Choroid plexus epithelial cell (primary cell): Measurements from ENCODE around the gene NCKAP1.

ENCODE experiments used
- DNase-seq: peaks from one replicate; pipeline ENCODE4 v3.0.0-alpha.2; 2010; ENCODE audit warnings: low read depth
- H3K4me3 ChIP-seq: 2 replicates; pipeline ENCODE4 v1.5.1; 2011; ENCODE audit warnings: low read depth, mild to moderate bottlenecking, control low read depth, low read length, moderate library complexity
- CTCF ChIP-seq: conservative IDR thresholded peaks from 2 replicates; pipeline ENCODE4 v1.5.1; 2011; ENCODE audit warnings: low read depth, mild to moderate bottlenecking, control low read depth, inconsistent platforms, low read length, moderate library complexity

Gene NCKAP1

GRCh38 chr2:182912518-182912915 is 125.7 kb downstream of the NCKAP1 start:
- DNase-seq: no peak
- H3K4me3 ChIP-seq: no peak overlapping the region
- no peak for TF ChIP-seq CTCF

DNA sequence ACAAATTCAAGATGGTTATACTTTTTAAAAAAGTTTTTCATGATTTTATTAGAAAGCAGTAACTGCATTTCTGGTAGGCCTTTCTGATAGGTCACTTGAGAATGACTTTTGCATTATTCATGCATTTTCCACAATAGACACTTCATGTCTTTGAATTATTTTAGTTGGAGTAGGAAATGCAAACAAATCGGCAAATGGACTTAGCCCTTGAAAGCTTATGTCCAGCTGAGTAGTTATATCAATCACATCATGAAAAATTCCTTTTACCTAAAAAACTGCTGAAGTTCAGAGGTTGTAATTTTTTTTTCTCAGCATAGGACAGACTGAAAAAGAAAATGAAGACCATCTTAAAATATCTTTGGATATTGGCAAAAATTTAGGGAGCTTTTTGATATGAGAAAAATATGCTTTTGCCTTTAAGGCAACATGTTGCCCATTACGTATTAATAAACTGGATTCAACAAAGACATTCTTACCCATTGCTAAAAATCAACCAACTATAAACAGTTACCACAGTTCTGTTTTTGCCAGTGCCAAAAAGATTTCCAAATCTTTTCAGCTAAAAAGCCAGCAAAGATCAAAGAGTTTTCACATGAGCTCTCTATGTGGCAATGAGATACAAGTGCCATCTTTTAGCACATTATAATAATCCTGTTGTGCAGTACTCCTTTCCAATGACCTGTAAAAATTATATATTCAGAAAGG is 126.3 kb downstream of the NCKAP1 start:
- DNase-seq: no peak
- no peak for TF ChIP-seq CTCF
- H3K4me3 ChIP-seq: no peak overlapping the region

- H3K4me3 ChIP-seq: no peak overlapping the region
- DNase-seq: no peak
- no peak for TF ChIP-seq CTCF
These were observed 127.3 kb downstream of the NCKAP1 start for GRCh38 chr2:182910965-182911364.

DNA sequence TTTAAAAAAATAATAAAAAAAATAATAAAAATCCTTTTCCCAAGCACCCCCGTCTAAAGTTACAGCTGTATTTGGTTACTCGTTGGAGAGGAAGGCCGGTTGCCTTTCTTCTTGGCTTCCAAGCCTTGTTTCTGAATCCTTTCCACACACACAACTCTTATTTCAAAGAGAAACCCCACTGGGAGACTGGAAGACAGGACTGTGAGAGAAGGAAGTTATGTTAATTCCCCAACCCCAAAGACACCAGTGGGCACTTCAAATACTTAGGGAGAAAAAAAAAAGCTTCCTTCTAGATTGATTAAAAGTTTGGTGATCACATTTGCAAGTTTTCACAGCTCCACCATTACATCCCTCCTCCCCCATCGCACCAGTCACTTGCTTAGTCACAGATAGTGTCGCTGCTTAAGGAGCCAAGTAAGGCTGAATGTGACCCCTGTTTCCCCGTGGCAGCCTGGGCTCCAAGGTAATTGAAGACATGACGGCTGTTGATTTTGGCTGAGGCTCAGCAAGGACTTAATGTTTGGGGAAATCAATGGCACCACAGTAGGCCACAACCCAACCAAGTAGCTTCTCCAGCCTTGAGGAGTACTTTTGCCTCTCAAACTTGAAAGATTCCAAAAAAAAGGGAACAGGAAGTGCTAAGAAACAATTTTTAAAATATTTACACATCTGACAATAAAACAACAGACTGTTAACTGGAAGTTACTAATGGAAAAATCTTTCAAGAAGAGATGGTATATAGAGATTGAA is 131.0 kb downstream of the NCKAP1 start:
- TF ChIP-seq CTCF: no peak
- DNase-seq: peak; percentile 68

GRCh38 chr2:182906454-182906853 is 131.8 kb downstream of the NCKAP1 start:
- no peak overlapping the region for H3K4me3 ChIP-seq
- DNase-seq: no peak
- no peak for TF ChIP-seq CTCF

More for the DNA sequence above, 131.0 kb downstream of the NCKAP1 start:
- H3K4me3 ChIP-seq: no peak overlapping the region

- no peak overlapping the region for H3K4me3 ChIP-seq
- DNase-seq: no peak
- TF ChIP-seq CTCF: no peak
These were observed 133.4 kb downstream of the NCKAP1 start for GRCh38 chr2:182904844-182905243.

GRCh38 chr2:182903566-182903965 is 134.7 kb downstream of the NCKAP1 start:
- H3K4me3 ChIP-seq: no peak overlapping the region
- no peak for DNase-seq
- no peak for TF ChIP-seq CTCF
